ENCODE results near the gene SMOC2.
A peak's percentile ranks its signal among the peaks of the same experiment; 100 is the strongest.
"Not testable (repeated sequence)": the region's sequence is repeated elsewhere in the genome, so short reads cannot be mapped to it uniquely, and the experiment has no call there.

Gene SMOC2

GRCh38 chr6:168684906-168685305 lies 243.9 kb downstream of the SMOC2 start:
- DNase-seq (ENCODE audit: low spot score), result no peak

GRCh38 chr6:168686029-168686738 lies 245.2 kb downstream of the SMOC2 start:
- no peak for DNase-seq (ENCODE audit: low spot score)

GRCh38 chr6:168686831-168687730 lies 246.1 kb downstream of the SMOC2 start:
- no peak for DNase-seq (ENCODE audit: low spot score)

- no peak for DNase-seq (ENCODE audit: low spot score)
Measured at GRCh38 chr6:168690271-168690670, 249.3 kb downstream of the SMOC2 start.

- DNase-seq (ENCODE audit: low spot score), result no peak
Measured at GRCh38 chr6:168691774-168692173, 250.8 kb downstream of the SMOC2 start.

- no peak for DNase-seq (ENCODE audit: low spot score)
Measured at GRCh38 chr6:168692193-168692914, 251.4 kb downstream of the SMOC2 start.

- not testable (repeated sequence) for DNase-seq (ENCODE audit: low spot score)
Measured at GRCh38 chr6:168692915-168693257, 251.9 kb downstream of the SMOC2 start.

GRCh38 chr6:168694797-168695196 lies 253.8 kb downstream of the SMOC2 start:
- not testable (repeated sequence) for DNase-seq (ENCODE audit: low spot score)

- peak; percentile 58 for DNase-seq (ENCODE audit: low spot score)
Measured at GRCh38 chr6:168695701-168696100, 254.7 kb downstream of the SMOC2 start.

GRCh38 chr6:168698923-168699322 lies 257.9 kb downstream of the SMOC2 start:
- no peak for DNase-seq (ENCODE audit: low spot score)

- no peak for DNase-seq (ENCODE audit: low spot score)
Measured at GRCh38 chr6:168699631-168700295, 258.8 kb downstream of the SMOC2 start.

- no peak for DNase-seq (ENCODE audit: low spot score)
Measured at GRCh38 chr6:168700880-168701279, 259.9 kb downstream of the SMOC2 start.

- no peak for DNase-seq (ENCODE audit: low spot score)
Measured at GRCh38 chr6:168703990-168704389, 263.0 kb downstream of the SMOC2 start.

GRCh38 chr6:168704678-168705077 lies 263.7 kb downstream of the SMOC2 start:
- no peak for DNase-seq (ENCODE audit: low spot score)

GRCh38 chr6:168705271-168705670 lies 264.3 kb downstream of the SMOC2 start:
- DNase-seq (ENCODE audit: low spot score), result not testable (repeated sequence)

GRCh38 chr6:168706471-168707177 lies 265.6 kb downstream of the SMOC2 start:
- DNase-seq (ENCODE audit: low spot score), result no peak

- no peak for DNase-seq (ENCODE audit: low spot score)
Measured at GRCh38 chr6:168708526-168708925, 267.5 kb downstream of the SMOC2 start.

- DNase-seq (ENCODE audit: low spot score), result no peak
Measured at GRCh38 chr6:168708984-168709383, 268.0 kb downstream of the SMOC2 start.

GRCh38 chr6:168709390-168709789 lies 268.4 kb downstream of the SMOC2 start:
- no peak for DNase-seq (ENCODE audit: low spot score)

GRCh38 chr6:168709991-168710390 lies 269.0 kb downstream of the SMOC2 start:
- no peak for DNase-seq (ENCODE audit: low spot score)

GRCh38 chr6:168711049-168711640 lies 270.2 kb downstream of the SMOC2 start:
- no peak for DNase-seq (ENCODE audit: low spot score)
